GM12891 (cell line): ENCODE results near the gene TAOK3.

Source experiments
- PAX5 ChIP-seq: IDR thresholded peaks from 2 replicates; pipeline ENCODE4 v1.6.1; 2011; ENCODE audit warnings: low read length, moderate library complexity, mild to moderate bottlenecking; ENCODE audit not compliant: insufficient read depth, severe bottlenecking
- POLR2A ChIP-seq: IDR thresholded peaks from 2 replicates; pipeline ENCODE4 v1.6.1; 2011; ENCODE audit warnings: low read depth, low read length, control low read depth
- POLR2AphosphoS5 ChIP-seq: IDR thresholded peaks from 2 replicates; pipeline ENCODE4 v1.6.1; 2011; ENCODE audit warnings: low read depth, low read length, control low read depth
- POU2F2 ChIP-seq: IDR thresholded peaks from 2 replicates; pipeline ENCODE4 v1.6.1; 2011; ENCODE audit warnings: low read depth, mild to moderate bottlenecking, control low read depth, low read length, moderate library complexity
- SPI1 ChIP-seq: IDR thresholded peaks from 2 replicates; pipeline ENCODE4 v1.6.1; 2011; ENCODE audit warnings: low read depth, low read length, control low read depth
- TAF1 ChIP-seq: IDR thresholded peaks from 2 replicates; pipeline ENCODE4 v1.6.1; 2011; ENCODE audit warnings: low read depth, low read length, control low read depth

GRCh38 chr12:118332511-118332910, 40.2 kb downstream of the TAOK3 start:
- TF ChIP-seq POLR2AphosphoS5 (no peak), POLR2A (no peak), POU2F2 (no peak), TAF1 (no peak), SPI1 (no peak), PAX5 (no peak)
